HAP-1 (cell line): Measurements from ENCODE around the gene HSD17B11.
"Not testable (repeated sequence)": the region's sequence is repeated elsewhere in the genome, so short reads cannot be mapped to it uniquely, and the experiment has no call there.

Experiments used
- DNase-seq, 2 experiments: peaks; one replicate each; pipeline ENCODE4 v3.0.0-alpha.2; 2016 to 2020; ENCODE audit warnings: low spot score in 2 of 2
- H3K27me3 ChIP-seq: fragments of 250-450 bp; sonication (Bioruptor Pico); 2 replicates; pipeline ENCODE4 v1.5.1; 2020; ENCODE audit warnings: low read depth, mild to moderate bottlenecking, moderate library complexity
- H3K36me3 ChIP-seq: fragments of 250-450 bp; sonication (Bioruptor Pico); replicated peaks from 2 replicates; pipeline ENCODE4 v1.5.1; 2020; ENCODE audit warnings: mild to moderate bottlenecking
- H3K4me1 ChIP-seq: fragments of 250-450 bp; sonication (Bioruptor Pico); 2 replicates; pipeline ENCODE4 v1.5.1; 2020; ENCODE audit warnings: mild to moderate bottlenecking
- H3K4me3 ChIP-seq: fragments of 250-450 bp; sonication (Bioruptor Pico); 2 replicates; pipeline ENCODE4 v1.5.1; 2020; ENCODE audit warnings: mild to moderate bottlenecking, moderate library complexity
- H3K9me3 ChIP-seq: fragments of 250-450 bp; sonication (Bioruptor Pico); 2 replicates; pipeline ENCODE4 v1.5.1; 2020; ENCODE audit warnings: mild to moderate bottlenecking, moderate library complexity
- in situ Hi-C: fragments of 300-500 bp; cut with MboI; formaldehyde crosslinking; loops from 3 replicates; pipeline ENCODE4 v1.14.3; 2020; ENCODE audit warnings: low sequenced_read_pairs, inconsistent platforms, mixed read lengths

The HSD17B11 gene

DNA sequence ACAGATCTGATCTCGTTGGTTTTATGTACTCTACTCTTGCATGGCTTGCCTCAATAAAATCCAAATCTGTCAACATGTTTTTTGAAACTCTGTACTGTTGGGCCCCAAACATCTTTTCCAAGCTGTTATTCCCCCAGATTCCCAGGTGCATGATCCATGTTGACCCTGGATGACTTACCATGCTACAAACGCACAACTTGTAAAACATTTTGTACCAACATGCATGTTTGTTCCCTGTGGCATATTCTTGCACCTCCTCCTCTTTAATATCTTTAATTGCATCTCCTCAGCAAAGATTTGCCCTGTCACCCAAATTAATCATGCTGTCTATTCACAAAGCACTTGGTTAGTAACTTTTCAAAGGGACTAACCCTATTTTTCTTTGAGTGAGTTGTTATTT, 92.6 kb downstream of the HSD17B11 start:
- in situ Hi-C loops, result no loop called here
- Histone ChIP-seq H3K27me3 (no peaks in the 10 kb centered on the region), H3K4me1 (no peaks in the 10 kb centered on the region), H3K36me3 (no peaks in the 10 kb centered on the region), H3K9me3 (no peaks in the 10 kb centered on the region), H3K4me3 (no peak overlapping the region)
- no peak for DNase-seq

DNA sequence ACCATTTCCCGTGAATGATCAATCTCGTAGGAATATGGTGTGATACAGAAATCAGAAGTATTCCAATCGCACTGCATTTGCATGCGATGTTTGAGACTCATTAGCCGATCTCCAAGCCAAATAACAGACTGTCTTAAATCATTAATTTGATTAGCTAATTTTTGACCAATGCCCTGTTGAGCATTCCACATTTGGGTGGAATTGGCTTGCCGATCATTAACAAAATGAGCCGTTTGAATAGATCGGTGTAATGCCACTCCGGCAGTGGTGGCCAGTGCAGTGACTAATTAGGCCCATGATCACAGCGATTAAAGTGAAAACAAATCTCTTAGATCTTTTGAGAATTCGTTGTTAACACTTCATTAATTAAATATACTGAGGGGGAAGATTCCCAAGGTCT, 96.1 kb downstream of the HSD17B11 start:
- H3K27me3 ChIP-seq, in situ Hi-C loops, H3K36me3 ChIP-seq, H3K4me1 ChIP-seq, H3K4me3 ChIP-seq, H3K9me3 ChIP-seq, DNase-seq: not testable (repeated sequence)

GRCh38 chr4:87293889-87294288, 97.1 kb downstream of the HSD17B11 start:
- DNase-seq, H3K9me3 ChIP-seq, H3K4me3 ChIP-seq, H3K36me3 ChIP-seq, H3K27me3 ChIP-seq, H3K4me1 ChIP-seq, in situ Hi-C loops: not testable (repeated sequence)

GRCh38 chr4:87286970-87287369, 104.0 kb downstream of the HSD17B11 start:
- in situ Hi-C loops, result no loop called here
- no peak for DNase-seq
- no peaks in the 10 kb centered on the region for H3K4me1 ChIP-seq
- H3K36me3 ChIP-seq, result no peaks in the 10 kb centered on the region
- peaks cover 3% of the 10 kb centered on the region; the same call in 1 of the 2 replicates for H3K9me3 ChIP-seq
- no peak overlapping the region for H3K4me3 ChIP-seq
- H3K27me3 ChIP-seq, result no peaks in the 10 kb centered on the region
